Endothelial cell of umbilical vein (primary cell): ENCODE data around the gene RC3H1. TPM values are rescaled to one million over a fixed set of nuclear protein-coding genes. Genes with fewer than 3 reads are reported as not detected.
A peak's percentile ranks its signal among the peaks of the same experiment; 100 is the strongest.

ENCODE experiments used
- Bru-seq: library from RNA; stranded (reverse); fragments of 400-500 nt; gene quantifications from one replicate; lab custom pipeline; 2021; lab: Mats Ljungman, UMichigan
- BruChase-seq, 2 experiments: library from RNA; stranded (reverse); fragments of 400-500 nt; gene quantifications; one replicate each; lab custom pipeline; 2021; lab: Mats Ljungman, UMichigan
- BruUV-seq: library from RNA; stranded (reverse); fragments of 400-500 nt; replicated peaks from 2 replicates; lab custom pipeline; 2021; lab: Mats Ljungman, UMichigan
- CTCF ChIA-PET: fragments of 300-600, 350-600 bp; sonication (Branson Sonifier 250); formaldehyde crosslinking; loops from one replicate; lab custom pipeline; 2021; ENCODE audit warnings: antibody characterized with exemption, inconsistent platforms; lab: Charles Lee
- POLR2A ChIA-PET: fragments of 300-600, 350-600 bp; sonication (Branson Sonifier 250); formaldehyde crosslinking; loops from one replicate; lab custom pipeline; 2021; ENCODE audit warnings: antibody characterized with exemption, inconsistent platforms; lab: Charles Lee
- DNase-seq: peaks from one replicate; pipeline ENCODE4 v3.0.0-alpha.2; 2011; ENCODE audit warnings: low read depth, low spot score
- FAIRE-seq: peaks from 2 replicates; lab custom pipeline; 2011; peaks lifted over from hg19 to GRCh38; lab: Jason Lieb, UNC
- H2AFZ ChIP-seq: 2 replicates; pipeline ENCODE4 v1.6.0; 2012; ENCODE audit warnings: low read depth, low read length, control low read depth, inconsistent platforms
- H3K27ac ChIP-seq: 2 replicates; pipeline ENCODE4 v1.5.1; 2011; ENCODE audit warnings: low read depth, mild to moderate bottlenecking, control low read depth, low read length, moderate library complexity; ENCODE audit not compliant: insufficient read depth
- H3K27me3 ChIP-seq, 2 experiments: 2 replicates each; pipeline versions ENCODE4 v1.6.0 to v1.6.1; 2011; ENCODE audit warnings: low read length in 2 of 2, mixed read lengths in 1 of 2; ENCODE audit not compliant: control insufficient read depth in 2 of 2, insufficient read depth in 2 of 2
- H3K36me3 ChIP-seq, 2 experiments: 2 replicates in 1 of 2; 3 replicates in 1 of 2; pipeline ENCODE4 v1.5.1; 2011; ENCODE audit warnings: low read length in 2 of 2, mild to moderate bottlenecking in 1 of 2, moderate library complexity in 1 of 2; ENCODE audit not compliant: control insufficient read depth in 2 of 2, insufficient read depth in 2 of 2; ENCODE audit errors: extremely low read depth in 1 of 2
- H3K4me1 ChIP-seq: 3 replicates; pipeline ENCODE4 v1.5.1; 2011; ENCODE audit warnings: mild to moderate bottlenecking, low read length; ENCODE audit not compliant: control insufficient read depth, insufficient read depth; ENCODE audit errors: extremely low read depth
- H3K4me2 ChIP-seq: 2 replicates; pipeline ENCODE4 v1.6.1; 2011; ENCODE audit warnings: low read length, control low read depth, mixed read lengths; ENCODE audit not compliant: insufficient read depth
- H3K4me3 ChIP-seq, 3 experiments: fragments of 200-600 bp in 1 of 3; sonication (generic), shearing (Covaris generic) in 1 of 3; replicated peaks in 1 of 3; 2 replicates each; pipeline ENCODE4 v1.5.1; 2011 to 2016; ENCODE audit warnings: control low read depth in 3 of 3, low read length in 3 of 3, mild to moderate bottlenecking in 2 of 3, inconsistent platforms in 1 of 3, low read depth in 1 of 3, moderate library complexity in 1 of 3; ENCODE audit not compliant: insufficient read depth in 1 of 3
- H3K79me2 ChIP-seq: 2 replicates; pipeline ENCODE4 v1.6.0; 2012; ENCODE audit warnings: low read length, inconsistent platforms; ENCODE audit not compliant: control insufficient read depth, insufficient read depth
- H3K9ac ChIP-seq: replicated peaks from 2 replicates; pipeline ENCODE3; 2011; ENCODE audit warnings: low read length, control low read depth; ENCODE audit not compliant: insufficient read depth; ENCODE audit errors: extremely low read depth
- H3K9me1 ChIP-seq: replicated peaks from 3 replicates; pipeline ENCODE4 v1.6.0; 2011; ENCODE audit warnings: mild to moderate bottlenecking, low read length; ENCODE audit not compliant: control insufficient read depth, insufficient read depth; ENCODE audit errors: extremely low read depth
- H3K9me3 ChIP-seq: replicated peaks from 2 replicates; pipeline ENCODE4 v1.5.1; 2012; ENCODE audit warnings: low read length, inconsistent platforms; ENCODE audit not compliant: control insufficient read depth, insufficient read depth
- H4K20me1 ChIP-seq: replicated peaks from 2 replicates; pipeline ENCODE3; 2011; ENCODE audit warnings: mild to moderate bottlenecking, low read length; ENCODE audit not compliant: control insufficient read depth, insufficient read depth; ENCODE audit errors: extremely low read depth
- CTCF ChIP-seq, 2 donors: IDR thresholded peaks; 1 replicate in 1 of 2; 2 replicates in 1 of 2; pipeline ENCODE4 v1.5.1; 2011; ENCODE audit warnings: low read length in 2 of 2, mild to moderate bottlenecking in 2 of 2, moderate library complexity in 2 of 2, control low read depth in 1 of 2, inconsistent platforms in 1 of 2, low read depth in 1 of 2; ENCODE audit not compliant: insufficient read depth in 1 of 2; ENCODE audit errors: extremely low read depth in 1 of 2
- EZH2 ChIP-seq: IDR thresholded peaks from 2 replicates; pipeline ENCODE4 v1.6.1; 2012; ENCODE audit warnings: borderline replicate concordance, low read depth, mild to moderate bottlenecking, moderate library complexity, low read length, inconsistent platforms; ENCODE audit not compliant: severe bottlenecking
- FOS ChIP-seq: IDR thresholded peaks from 2 replicates; pipeline ENCODE4 v1.6.1; 2011; ENCODE audit warnings: mild to moderate bottlenecking, low read length, moderate library complexity, borderline replicate concordance; ENCODE audit not compliant: insufficient read depth
- GATA2 ChIP-seq: IDR thresholded peaks from 2 replicates; pipeline ENCODE4 v1.7.0; 2011; ENCODE audit warnings: low read depth, mild to moderate bottlenecking, moderate library complexity, mixed read lengths, low read length; ENCODE audit not compliant: insufficient read length, insufficient read depth
- JUN ChIP-seq: IDR thresholded peaks from 2 replicates; pipeline ENCODE4 v1.6.1; 2011; ENCODE audit warnings: borderline replicate concordance, low read depth; ENCODE audit not compliant: insufficient read length, insufficient read depth
- MAX ChIP-seq: IDR thresholded peaks from 2 replicates; pipeline ENCODE4 v1.6.1; 2011; ENCODE audit not compliant: insufficient read depth, insufficient read length
- MYC ChIP-seq: IDR thresholded peaks from one replicate; pipeline ENCODE4 v1.6.1; 2011; ENCODE audit warnings: mild to moderate bottlenecking, low read depth, low read length
- POLR2A ChIP-seq: IDR thresholded peaks from 2 replicates; pipeline ENCODE4 v1.6.1; 2012; ENCODE audit warnings: low read depth, mild to moderate bottlenecking, control low read depth, low read length
- POLR2AphosphoS5 ChIP-seq: IDR thresholded peaks from 2 replicates; pipeline ENCODE4 v1.6.1; 2012; ENCODE audit warnings: low read depth, mild to moderate bottlenecking, control low read depth, low read length, moderate library complexity; ENCODE audit not compliant: insufficient read depth
- dilution Hi-C: fragments of 300-500 bp; cut with MboI; formaldehyde crosslinking; loops from one replicate; pipeline ENCODE4 v1.15.0; 2019; ENCODE audit warnings: low sequenced_read_pairs; ENCODE audit not compliant: extremely low pct_ligation_motif_present
- intact Hi-C: fragments of 100-400 bp; cut with micrococcal nuclease; formaldehyde crosslinking; loops from one replicate; pipeline ENCODE4 v1.10.0; 2022
- long read RNA-seq: library from polyadenylated mRNA; stranded (forward); transcript quantifications from one replicate; pipeline ENCODE4 v2.0.0, GENCODE V29; 2021
- polyA minus RNA-seq, 3 experiments: library from RNA; depleted of rRNA, polyadenylated mRNA; stranded (reverse); fragments of >200 nt; gene quantifications; 1 replicate in 1 of 3; 2 replicates in 2 of 3; pipeline ENCODE4 v1.2.3, GENCODE V29; 2011
- polyA plus RNA-seq, 4 experiments: library from polyadenylated mRNA; depleted of rRNA in 3 of 4; stranded (reverse) in 3 of 4; unstranded in 1 of 4; fragments of >200 nt; gene quantifications; 2 replicates each; pipeline versions ENCODE4 v1.2.1 to v1.2.3, GENCODE V29; 2011 to 2012; ENCODE audit warnings: missing spikeins in 1 of 4
- total RNA-seq: library from RNA; stranded (reverse); gene quantifications from 2 replicates; pipeline ENCODE4 v1.2.3, GENCODE V29; 2021

RC3H1 gene
- total RNA-seq, result 30.0 and 41.4 TPM in 2 replicates
- 7.0 and 7.9 TPM in 2 replicates for polyA plus RNA-seq
- 6.6 and 7.5 TPM in 2 replicates for polyA plus RNA-seq (2011; cell fraction: cytosol; rRNA removed)
- polyA plus RNA-seq (2011; cell fraction: nucleus; rRNA removed), result 20.5 and 24.2 TPM in 2 replicates
- 2.9 and 5.0 TPM in 2 replicates for polyA plus RNA-seq (2012)
- polyA minus RNA-seq, result 78.9 and 80.7 TPM in 2 replicates
- polyA minus RNA-seq (2011; cell fraction: cytosol; rRNA and poly(A)+ RNA removed), result 40.6 TPM
- 73.8 and 115 TPM in 2 replicates for polyA minus RNA-seq (2011; cell fraction: nucleus; rRNA and poly(A)+ RNA removed)
- percentile 93 among the genes with signal in this experiment for Bru-seq, nascent RNA
- BruChase-seq, experiment 1, labeled RNA remaining after a 6-hour chase, result percentile 91 among the genes with signal in this experiment
- percentile 95 among the genes with signal in this experiment for BruChase-seq, experiment 2, labeled RNA remaining after a 2-hour chase
- long read RNA-seq, full-length matches to known transcripts, result 1 of 25 reads
- long read RNA-seq, partial matches to known transcripts, result 1 of 25 reads
- long read RNA-seq, other reads (novel, unspliced or antisense), result 23 of 25 reads

GRCh38 chr1:174022080-174022975 lies at the start of gene RC3H1:
Gene RC3H1, minus strand, starts transcription at chr1:174022357. Its CDS starts 29,372 bp downstream, at chr1:173992985.
- dilution Hi-C loops, result no loop called here
- TSS peak; percentile 98 for BruUV-seq
- H3K27ac ChIP-seq, result peak within 1 kb of the TSS; percentile 88
- TF ChIP-seq CTCF (IDR thresholded peaks at IDR 0.05; ENCODE audit: extremely low read depth in 1 of 2, insufficient read depth in 1 of 2, low read depth in 1 of 2, low read length in 2 of 2) (no peak), POLR2A (peak; percentile 74), FOS (peak; percentile 43), MYC (no peak), EZH2 (no peak), JUN (no peak), GATA2 (no peak), POLR2AphosphoS5 (peak; percentile 78), MAX (no peak)
- ChIA-PET POLR2A (interaction anchor here (0.5 to 1.0 kb wide), 5 partner anchors 70 to 158 kb away, joined by 3 to 4 read pairs (median 4); partner anchors contain the start of gene ZBTB37), CTCF (interaction anchor here (1.0 to 1.4 kb wide), 3 partner anchors 30 to 196 kb away, joined by 3 to 6 read pairs (median 3); no protein-coding TSS in a partner anchor)
- H3K9ac ChIP-seq, result peak within 1 kb of the TSS; percentile 93
- H3K4me2 ChIP-seq, result peak within 1 kb of the TSS; percentile 96
- H3K4me3 ChIP-seq, result peak within 1 kb of the TSS; percentile 82 to 91 (median 87)
- peak; percentile 91 for DNase-seq
- H3K9me1 ChIP-seq, result no peaks in the 10 kb centered on the region
- intact Hi-C loops, result loop anchor here (1.0 to 10.0 kb wide), 5 partner anchors 137 to 1115 kb away; partner anchors contain the start of genes KLHL20, PRDX6, RABGAP1L and ZBTB37
- H4K20me1 ChIP-seq, result peaks cover 14% of the 10 kb centered on the region
- FAIRE-seq, result peak; percentile 86
- no peaks in the 10 kb centered on the region for H3K36me3 ChIP-seq
- peak within 1 kb of the TSS; percentile 78 for H2AFZ ChIP-seq
- no peaks in the 10 kb centered on the region for H3K27me3 ChIP-seq
- H3K9me3 ChIP-seq, result no peaks in the 10 kb centered on the region
- H3K4me1 ChIP-seq, result peaks cover 22% of the 10 kb centered on the region
- H3K79me2 ChIP-seq, result peaks cover 48% of the 10 kb centered on the region
